HepG2 (cell line): Measurements from ENCODE around the gene RNASE4. TPM values are rescaled to one million over a fixed set of nuclear protein-coding genes. Genes with fewer than 3 reads are reported as not detected.
A peak's percentile ranks its signal among the peaks of the same experiment; 100 is the strongest.

Experiments
- AKAP8 ChIP-seq: sonication (generic); formaldehyde crosslinking; IDR thresholded peaks from 2 replicates; pipeline ENCODE4 v1.5.1; 2020; ENCODE audit warnings: mild to moderate bottlenecking, missing genetic modification reagents
- DR1 ChIP-seq: sonication (generic); formaldehyde crosslinking; IDR thresholded peaks from 2 replicates; pipeline ENCODE4 v1.8.0; 2021; ENCODE audit warnings: mild to moderate bottlenecking, missing genetic modification reagents, inconsistent platforms
- ELF4 ChIP-seq: sonication (generic); formaldehyde crosslinking; IDR thresholded peaks from 2 replicates; pipeline ENCODE4 v1.5.0; 2020; ENCODE audit warnings: missing genetic modification reagents, mild to moderate bottlenecking, moderate library complexity, borderline replicate concordance
- FOXK1 ChIP-seq: sonication (generic); formaldehyde crosslinking; IDR thresholded peaks from 2 replicates; pipeline ENCODE4 v1.4.0; 2020; ENCODE audit warnings: low read depth, missing genetic modification reagents, borderline replicate concordance
- GATAD2A ChIP-seq: IDR thresholded peaks from 2 replicates; pipeline ENCODE4 v1.6.1; 2016
- KDM5B ChIP-seq: sonication (generic); formaldehyde crosslinking; IDR thresholded peaks from 2 replicates; pipeline ENCODE4 v1.4.0; 2020; ENCODE audit warnings: missing genetic modification reagents, mild to moderate bottlenecking, borderline replicate concordance
- KLF11 ChIP-seq: IDR thresholded peaks from 2 replicates; pipeline ENCODE4 v1.6.1; 2016; ENCODE audit warnings: missing compliant biosample characterization
- KMT2B ChIP-seq: IDR thresholded peaks from 2 replicates; pipeline ENCODE4 v1.6.1; 2016; ENCODE audit warnings: missing genetic modification reagents, missing compliant biosample characterization
- MAFG ChIP-seq: sonication (generic); formaldehyde crosslinking; IDR thresholded peaks from 2 replicates; pipeline ENCODE4 v1.5.1; 2020; ENCODE audit warnings: mild to moderate bottlenecking, missing genetic modification reagents
- NAIF1 ChIP-seq: sonication (generic); formaldehyde crosslinking; IDR thresholded peaks from 2 replicates; pipeline ENCODE4 v1.5.0; 2020; ENCODE audit warnings: mild to moderate bottlenecking, missing genetic modification reagents, borderline replicate concordance
- RCOR2 ChIP-seq: IDR thresholded peaks from 2 replicates; pipeline ENCODE4 v1.6.1; 2016; ENCODE audit warnings: missing biosample characterization, missing genetic modification reagents
- SMARCC2 ChIP-seq: fragments of 450-650 bp; IDR thresholded peaks from 2 replicates; pipeline ENCODE4 v1.6.1; 2017; ENCODE audit warnings: antibody characterized with exemption, mild to moderate bottlenecking
- SNRNP70 ChIP-seq: fragments of 200-400 bp; formaldehyde crosslinking; IDR thresholded peaks from 2 replicates; pipeline ENCODE4 v1.6.1; 2017; ENCODE audit warnings: mild to moderate bottlenecking, low read depth, low read length, moderate library complexity
- SOX6 ChIP-seq, 2 experiments: fragments of 450-650 bp in 1 of 2; sonication (generic) in 1 of 2; formaldehyde crosslinking in 1 of 2; IDR thresholded peaks; 2 replicates each; pipeline versions ENCODE4 v1.4.0 to v1.6.1; 2017 to 2020; ENCODE audit warnings: antibody characterized with exemption in 1 of 2, mild to moderate bottlenecking in 1 of 2, missing genetic modification reagents in 1 of 2
- THAP11 ChIP-seq: IDR thresholded peaks from 2 replicates; pipeline ENCODE4 v1.6.1; 2016; ENCODE audit warnings: missing biosample characterization, missing genetic modification reagents
- ZFP62 ChIP-seq: sonication (generic); formaldehyde crosslinking; IDR thresholded peaks from 2 replicates; pipeline ENCODE4 v1.4.0; 2020; ENCODE audit warnings: missing genetic modification reagents
- ZFP90 ChIP-seq: sonication (generic); formaldehyde crosslinking; IDR thresholded peaks from 2 replicates; pipeline ENCODE4 v1.8.0; 2022; ENCODE audit warnings: missing genetic modification reagents, mild to moderate bottlenecking, inconsistent platforms, borderline replicate concordance
- ZMYM4 ChIP-seq: sonication (generic); formaldehyde crosslinking; IDR thresholded peaks from 2 replicates; pipeline ENCODE4 v1.8.1; 2023; ENCODE audit warnings: mild to moderate bottlenecking, missing genetic modification reagents
- ZNF772 ChIP-seq: sonication (generic); formaldehyde crosslinking; IDR thresholded peaks from 2 replicates; pipeline ENCODE4 v1.5.0; 2020; ENCODE audit warnings: mild to moderate bottlenecking, missing genetic modification reagents
- ZNF773 ChIP-seq: sonication (generic); formaldehyde crosslinking; IDR thresholded peaks from 2 replicates; pipeline ENCODE4 v1.4.0; 2020; ENCODE audit warnings: missing genetic modification reagents, borderline replicate concordance
- polyA plus RNA-seq, 8 experiments: library from polyadenylated mRNA; depleted of rRNA in 3 of 8; stranded (reverse) in 7 of 8; unstranded in 1 of 8; fragments of >200 nt; fragmentation: Illumina TruSeq in 4 of 8; extraction: Trizol in 4 of 8; gene quantifications; 2 replicates each; pipeline versions ENCODE4 v1.2.1 to v1.2.3, GENCODE V29; 2011 to 2016; ENCODE audit warnings: low read depth in 4 of 8, missing spikeins in 1 of 8, mixed read lengths in 1 of 8; ENCODE audit not compliant: insufficient read depth in 1 of 8
- total RNA-seq, 5 experiments: library from RNA; depleted of rRNA; stranded (reverse); fragments of >200 nt; fragmentation: Illumina TruSeq; extraction: Trizol; gene quantifications; 2 replicates each; pipeline ENCODE4 v1.2.3, GENCODE V29; 2016; ENCODE audit warnings: low read depth in 1 of 5
- TF ChIP-seq, protein P1 (sequence below): sonication (generic); formaldehyde crosslinking; IDR thresholded peaks from 2 replicates; pipeline ENCODE4 v1.4.0; 2020; ENCODE audit warnings: missing genetic modification reagents, borderline replicate concordance

The RNASE4 gene
- total and polyA plus RNA-seq, 2 of the 13 experiments (the other 11 are each of a cell fraction or from before 2014, with no cell fraction given), result 109 to 983 TPM

DNA sequence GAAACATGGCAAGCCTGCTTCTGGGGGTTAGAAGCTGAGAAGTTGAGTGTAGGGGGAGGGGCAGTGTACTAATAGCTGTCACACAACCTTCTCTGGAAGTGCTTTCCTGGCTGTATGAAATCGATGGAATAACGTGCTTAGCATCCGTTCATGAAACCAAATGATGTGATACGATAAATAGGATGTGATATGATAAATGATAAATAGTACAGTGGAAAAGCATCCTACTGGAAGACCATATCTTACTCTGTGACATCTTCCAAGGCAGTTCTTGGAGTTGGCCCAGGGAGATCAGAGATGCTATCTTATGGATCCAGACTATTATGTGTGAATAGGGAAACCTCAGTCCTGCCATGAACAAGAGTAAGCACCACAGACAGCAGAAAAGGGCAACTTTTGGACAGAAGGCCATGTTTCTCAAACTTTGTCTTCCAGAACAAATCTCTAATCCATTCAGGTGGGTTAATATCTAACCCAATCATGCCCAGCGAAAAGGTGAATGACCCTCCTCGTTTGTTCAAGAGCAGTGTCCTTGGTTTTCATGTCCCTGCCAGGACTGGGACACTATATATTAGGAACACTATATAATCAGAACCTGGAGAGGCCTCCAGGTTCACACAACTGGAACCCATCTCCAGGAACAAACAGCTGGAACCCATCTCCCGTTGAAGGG is 3.9 kb downstream of the RNASE4 start, which contains the start of gene ANG (continued):
- TF ChIP-seq NAIF1 (CRISPR knock-in tag) (0 out of 2 replicates have a peak, but pooled peaks have one; percentile 5), ZFP62 (CRISPR knock-in tag) (no peak), SNRNP70 (no peak), ZFP90 (CRISPR knock-in tag) (no peak), ZNF773 (no peak), THAP11 (CRISPR knock-in tag) (peak; percentile 36; the same call in 1 of the 2 replicates), ZNF772 (CRISPR knock-in tag) (0 out of 2 replicates have a peak, but pooled peaks have one; percentile 44), ZMYM4 (CRISPR knock-in tag) (peak; percentile 50), DR1 (no peak), GATAD2A (peak; percentile 70), RCOR2 (CRISPR knock-in tag) (peak; percentile 14; the same call in 1 of the 2 replicates), KLF11 (no peak), FOXK1 (CRISPR knock-in tag) (no peak), SOX6 (IDR thresholded peaks at IDR 0.05) (no peak), SOX6 (CRISPR knock-in tag; IDR thresholded peaks at IDR 0.05) (peak; percentile 61), KDM5B (CRISPR knock-in tag) (no peak), MAFG (CRISPR knock-in tag) (no peak), KMT2B (CRISPR knock-in tag) (0 out of 2 replicates have a peak, but pooled peaks have one; percentile 28), SMARCC2 (no peak), ELF4 (CRISPR knock-in tag) (0 out of 2 replicates have a peak, but pooled peaks have one; percentile 64), AKAP8 (CRISPR knock-in tag) (no peak)
- TF ChIP-seq, protein P1, sequence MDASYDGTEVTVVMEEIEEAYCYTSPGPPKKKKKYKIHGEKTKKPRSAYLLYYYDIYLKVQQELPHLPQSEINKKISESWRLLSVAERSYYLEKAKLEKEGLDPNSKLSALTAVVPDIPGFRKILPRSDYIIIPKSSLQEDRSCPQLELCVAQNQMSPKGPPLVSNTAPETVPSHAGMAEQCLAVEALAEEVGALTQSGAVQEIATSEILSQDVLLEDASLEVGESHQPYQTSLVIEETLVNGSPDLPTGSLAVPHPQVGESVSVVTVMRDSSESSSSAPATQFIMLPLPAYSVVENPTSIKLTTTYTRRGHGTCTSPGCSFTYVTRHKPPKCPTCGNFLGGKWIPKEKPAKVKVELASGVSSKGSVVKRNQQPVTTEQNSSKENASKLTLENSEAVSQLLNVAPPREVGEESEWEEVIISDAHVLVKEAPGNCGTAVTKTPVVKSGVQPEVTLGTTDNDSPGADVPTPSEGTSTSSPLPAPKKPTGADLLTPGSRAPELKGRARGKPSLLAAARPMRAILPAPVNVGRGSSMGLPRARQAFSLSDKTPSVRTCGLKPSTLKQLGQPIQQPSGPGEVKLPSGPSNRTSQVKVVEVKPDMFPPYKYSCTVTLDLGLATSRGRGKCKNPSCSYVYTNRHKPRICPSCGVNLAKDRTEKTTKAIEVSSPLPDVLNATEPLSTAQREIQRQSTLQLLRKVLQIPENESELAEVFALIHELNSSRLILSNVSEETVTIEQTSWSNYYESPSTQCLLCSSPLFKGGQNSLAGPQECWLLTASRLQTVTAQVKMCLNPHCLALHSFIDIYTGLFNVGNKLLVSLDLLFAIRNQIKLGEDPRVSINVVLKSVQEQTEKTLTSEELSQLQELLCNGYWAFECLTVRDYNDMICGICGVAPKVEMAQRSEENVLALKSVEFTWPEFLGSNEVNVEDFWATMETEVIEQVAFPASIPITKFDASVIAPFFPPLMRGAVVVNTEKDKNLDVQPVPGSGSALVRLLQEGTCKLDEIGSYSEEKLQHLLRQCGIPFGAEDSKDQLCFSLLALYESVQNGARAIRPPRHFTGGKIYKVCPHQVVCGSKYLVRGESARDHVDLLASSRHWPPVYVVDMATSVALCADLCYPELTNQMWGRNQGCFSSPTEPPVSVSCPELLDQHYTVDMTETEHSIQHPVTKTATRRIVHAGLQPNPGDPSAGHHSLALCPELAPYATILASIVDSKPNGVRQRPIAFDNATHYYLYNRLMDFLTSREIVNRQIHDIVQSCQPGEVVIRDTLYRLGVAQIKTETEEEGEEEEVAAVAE (CRISPR knock-in tag), result peak; percentile 5; the same call in 1 of the 2 replicates
